ENCODE results near the gene BCAR1. TPM values are rescaled to one million over a fixed set of nuclear protein-coding genes. Genes with fewer than 3 reads are reported as not detected.

The BCAR1 gene
- polyA plus RNA-seq, 1 donor from 2014 or later: 39.1 TPM

DNA sequence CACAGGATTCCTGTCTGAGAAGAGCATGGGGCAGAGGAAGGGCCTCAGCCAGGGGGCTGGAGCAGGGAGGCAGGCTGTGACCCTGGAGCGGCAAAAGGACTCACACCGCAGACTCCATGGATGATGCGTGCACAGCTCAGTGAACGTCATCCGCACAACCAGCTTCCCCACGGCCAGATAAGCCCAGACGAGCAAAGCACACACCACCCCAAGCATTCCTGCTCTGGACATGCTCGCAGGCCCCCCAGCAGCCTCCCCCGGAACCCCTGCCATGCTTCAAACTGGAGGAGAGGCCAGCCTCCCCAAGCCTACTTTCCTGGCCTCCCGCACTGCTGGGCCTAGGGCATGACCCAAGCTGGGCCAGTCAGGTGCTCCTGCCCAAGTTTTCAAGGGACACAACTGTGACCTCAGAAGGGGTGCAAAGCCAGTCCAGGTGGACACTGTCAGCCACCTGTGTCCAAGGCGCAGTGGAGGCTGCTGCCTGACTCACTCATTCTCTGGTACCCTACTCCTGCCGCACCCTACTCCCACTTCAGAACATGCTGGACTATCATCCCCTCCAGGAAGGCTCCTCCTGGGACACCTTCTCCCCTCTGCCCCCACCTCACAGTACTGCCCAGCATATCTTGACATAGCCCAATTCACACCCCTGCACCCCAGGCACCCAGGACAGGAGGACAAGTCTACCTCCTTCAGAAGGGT, 4.8 kb downstream of the BCAR1 start:
- Histone ChIP-seq H3K4me2 (ENCODE audit: low read length) (no peak overlapping the region), H3F3A (ENCODE audit: insufficient read depth, low read length, poor library complexity, severe bottlenecking) (no peaks in the 10 kb centered on the region), H3K27ac (ENCODE audit: low read length) (no peak overlapping the region), H3K9ac (ENCODE audit: low read length) (no peak overlapping the region), H2AFZ (ENCODE audit: low read depth, low read length) (no peak overlapping the region), H3K9me3 (ENCODE audit: low read length) (no peaks in the 10 kb centered on the region), H4K20me1 (ENCODE audit: insufficient read depth) (peaks cover 10% of the 10 kb centered on the region), H3K27me3 (ENCODE audit: insufficient read depth, low read depth, low read length) (no peaks in the 10 kb centered on the region), H3K79me2 (replicated peaks; ENCODE audit: insufficient read depth, low read length) (peaks cover 32% of the 10 kb centered on the region), H3K4me3 (ENCODE audit: low read length) (no peak overlapping the region), H3K36me3 (ENCODE audit: insufficient read depth, low read length) (no peaks in the 10 kb centered on the region), H3K9me2 (ENCODE audit: insufficient read depth, low read length) (no peaks in the 10 kb centered on the region)
- TF ChIP-seq RAD21 (conservative IDR thresholded peaks at IDR 0.05): no peak
- TF ChIP-seq, protein P1, sequence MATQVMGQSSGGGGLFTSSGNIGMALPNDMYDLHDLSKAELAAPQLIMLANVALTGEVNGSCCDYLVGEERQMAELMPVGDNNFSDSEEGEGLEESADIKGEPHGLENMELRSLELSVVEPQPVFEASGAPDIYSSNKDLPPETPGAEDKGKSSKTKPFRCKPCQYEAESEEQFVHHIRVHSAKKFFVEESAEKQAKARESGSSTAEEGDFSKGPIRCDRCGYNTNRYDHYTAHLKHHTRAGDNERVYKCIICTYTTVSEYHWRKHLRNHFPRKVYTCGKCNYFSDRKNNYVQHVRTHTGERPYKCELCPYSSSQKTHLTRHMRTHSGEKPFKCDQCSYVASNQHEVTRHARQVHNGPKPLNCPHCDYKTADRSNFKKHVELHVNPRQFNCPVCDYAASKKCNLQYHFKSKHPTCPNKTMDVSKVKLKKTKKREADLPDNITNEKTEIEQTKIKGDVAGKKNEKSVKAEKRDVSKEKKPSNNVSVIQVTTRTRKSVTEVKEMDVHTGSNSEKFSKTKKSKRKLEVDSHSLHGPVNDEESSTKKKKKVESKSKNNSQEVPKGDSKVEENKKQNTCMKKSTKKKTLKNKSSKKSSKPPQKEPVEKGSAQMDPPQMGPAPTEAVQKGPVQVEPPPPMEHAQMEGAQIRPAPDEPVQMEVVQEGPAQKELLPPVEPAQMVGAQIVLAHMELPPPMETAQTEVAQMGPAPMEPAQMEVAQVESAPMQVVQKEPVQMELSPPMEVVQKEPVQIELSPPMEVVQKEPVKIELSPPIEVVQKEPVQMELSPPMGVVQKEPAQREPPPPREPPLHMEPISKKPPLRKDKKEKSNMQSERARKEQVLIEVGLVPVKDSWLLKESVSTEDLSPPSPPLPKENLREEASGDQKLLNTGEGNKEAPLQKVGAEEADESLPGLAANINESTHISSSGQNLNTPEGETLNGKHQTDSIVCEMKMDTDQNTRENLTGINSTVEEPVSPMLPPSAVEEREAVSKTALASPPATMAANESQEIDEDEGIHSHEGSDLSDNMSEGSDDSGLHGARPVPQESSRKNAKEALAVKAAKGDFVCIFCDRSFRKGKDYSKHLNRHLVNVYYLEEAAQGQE (IDR thresholded peaks at IDR 0.05; ENCODE audit: borderline replicate concordance): no peak
- TF ChIP-seq TAF1 (IDR thresholded peaks at IDR 0.05; ENCODE audit: low read depth): no peak
- no peak for TF ChIP-seq POLR2AphosphoS5 (IDR thresholded peaks at IDR 0.05)
- TF ChIP-seq MXI1 (conservative IDR thresholded peaks at IDR 0.05; ENCODE audit: poor library complexity, severe bottlenecking): no peak
- TF ChIP-seq, protein P2, sequence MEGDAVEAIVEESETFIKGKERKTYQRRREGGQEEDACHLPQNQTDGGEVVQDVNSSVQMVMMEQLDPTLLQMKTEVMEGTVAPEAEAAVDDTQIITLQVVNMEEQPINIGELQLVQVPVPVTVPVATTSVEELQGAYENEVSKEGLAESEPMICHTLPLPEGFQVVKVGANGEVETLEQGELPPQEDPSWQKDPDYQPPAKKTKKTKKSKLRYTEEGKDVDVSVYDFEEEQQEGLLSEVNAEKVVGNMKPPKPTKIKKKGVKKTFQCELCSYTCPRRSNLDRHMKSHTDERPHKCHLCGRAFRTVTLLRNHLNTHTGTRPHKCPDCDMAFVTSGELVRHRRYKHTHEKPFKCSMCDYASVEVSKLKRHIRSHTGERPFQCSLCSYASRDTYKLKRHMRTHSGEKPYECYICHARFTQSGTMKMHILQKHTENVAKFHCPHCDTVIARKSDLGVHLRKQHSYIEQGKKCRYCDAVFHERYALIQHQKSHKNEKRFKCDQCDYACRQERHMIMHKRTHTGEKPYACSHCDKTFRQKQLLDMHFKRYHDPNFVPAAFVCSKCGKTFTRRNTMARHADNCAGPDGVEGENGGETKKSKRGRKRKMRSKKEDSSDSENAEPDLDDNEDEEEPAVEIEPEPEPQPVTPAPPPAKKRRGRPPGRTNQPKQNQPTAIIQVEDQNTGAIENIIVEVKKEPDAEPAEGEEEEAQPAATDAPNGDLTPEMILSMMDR (IDR thresholded peaks at IDR 0.05; ENCODE audit: poor library complexity, severe bottlenecking): no peak
- TF ChIP-seq EZH2 (IDR thresholded peaks at IDR 0.05; ENCODE audit: borderline replicate concordance, insufficient read depth, low read length, poor library complexity, severe bottlenecking): no peak
- TF ChIP-seq EP300 (conservative IDR thresholded peaks at IDR 0.05; ENCODE audit: poor library complexity, severe bottlenecking): no peak

DNA sequence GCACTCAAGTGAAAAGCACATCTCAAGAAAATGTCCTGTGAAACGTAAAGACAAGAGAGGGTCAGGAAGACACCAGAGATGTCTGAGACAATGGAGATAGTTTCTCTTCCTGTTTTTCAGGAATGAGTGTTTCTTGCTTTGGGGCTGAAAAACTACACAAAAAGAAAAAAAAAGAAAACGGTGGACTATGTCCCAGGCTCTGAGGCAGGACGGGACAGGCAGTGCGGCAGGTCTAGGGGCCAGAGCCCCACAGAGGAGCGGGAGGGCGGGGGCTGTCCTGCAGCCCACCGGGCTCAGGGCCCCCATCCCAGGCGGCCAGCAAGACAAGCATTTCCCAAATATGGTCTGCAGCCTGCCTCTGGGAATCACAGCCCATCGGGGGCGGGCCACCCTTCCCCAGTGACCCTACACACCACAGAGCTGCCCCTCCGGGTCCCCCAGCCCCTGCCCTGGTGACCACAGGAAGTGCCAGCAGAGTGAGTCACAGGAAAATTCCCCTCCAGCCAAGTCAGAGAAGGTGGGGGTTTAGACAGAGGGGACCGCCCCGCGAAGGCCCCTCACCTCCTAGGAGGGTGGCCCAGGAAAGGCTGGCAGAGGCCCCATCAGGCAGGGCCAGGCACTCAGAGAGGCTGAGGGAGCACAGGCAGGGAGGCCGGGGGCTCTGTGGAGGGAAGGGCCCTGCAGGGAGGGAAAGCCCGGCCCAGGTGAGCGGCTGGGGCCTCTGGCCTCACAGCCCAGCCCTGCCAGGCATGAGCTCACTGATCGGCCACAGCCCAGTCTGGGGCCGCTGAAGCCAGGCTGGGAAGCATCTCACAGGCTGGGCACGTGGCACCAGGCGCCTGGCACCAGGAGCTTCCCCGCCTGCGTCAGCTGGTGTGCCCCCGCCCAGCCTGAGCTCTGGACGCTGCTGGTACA, 6.3 kb downstream of the BCAR1 start:
- Histone ChIP-seq H4K20me1 (ENCODE audit: insufficient read depth) (peaks cover 8% of the 10 kb centered on the region), H3K4me2 (ENCODE audit: low read length) (no peak overlapping the region), H3K9me3 (ENCODE audit: low read length) (no peaks in the 10 kb centered on the region), H2AFZ (ENCODE audit: low read depth, low read length) (no peak overlapping the region), H3K79me2 (replicated peaks; ENCODE audit: insufficient read depth, low read length) (peaks cover 26% of the 10 kb centered on the region), H3K27me3 (ENCODE audit: insufficient read depth, low read depth, low read length) (no peaks in the 10 kb centered on the region), H3F3A (ENCODE audit: insufficient read depth, low read length, poor library complexity, severe bottlenecking) (no peaks in the 10 kb centered on the region), H3K36me3 (ENCODE audit: insufficient read depth, low read length) (no peaks in the 10 kb centered on the region), H3K4me3 (ENCODE audit: low read length) (no peak overlapping the region), H3K9ac (ENCODE audit: low read length) (no peak overlapping the region), H3K9me2 (ENCODE audit: insufficient read depth, low read length) (no peaks in the 10 kb centered on the region), H3K27ac (ENCODE audit: low read length) (no peak overlapping the region)
- TF ChIP-seq SMC3 (conservative IDR thresholded peaks at IDR 0.05; ENCODE audit: poor library complexity) (no peak), RAD21 (conservative IDR thresholded peaks at IDR 0.05) (no peak), MXI1 (conservative IDR thresholded peaks at IDR 0.05; ENCODE audit: poor library complexity, severe bottlenecking) (no peak), POLR2AphosphoS5 (IDR thresholded peaks at IDR 0.05) (no peak), EP300 (conservative IDR thresholded peaks at IDR 0.05; ENCODE audit: poor library complexity, severe bottlenecking) (no peak), EZH2 (IDR thresholded peaks at IDR 0.05; ENCODE audit: borderline replicate concordance, insufficient read depth, low read length, poor library complexity, severe bottlenecking) (no peak), TAF1 (IDR thresholded peaks at IDR 0.05; ENCODE audit: low read depth) (no peak)
- TF ChIP-seq, protein P1 (IDR thresholded peaks at IDR 0.05; ENCODE audit: borderline replicate concordance): no peak
- TF ChIP-seq, protein P2 (IDR thresholded peaks at IDR 0.05; ENCODE audit: poor library complexity, severe bottlenecking): no peak

All from neural cell (in vitro differentiated cells).